Activated CD8-positive, alpha-beta memory T cell treated with anti-CD3 and anti-CD28 coated beads for 36 hours (primary cell): Measurements from ENCODE around the gene LRRC52. TPM values are rescaled to one million over a fixed set of nuclear protein-coding genes. Genes with fewer than 3 reads are reported as not detected.

Experiments
- CTCF ChIA-PET: fragments of 350-600 bp; sonication (Branson Sonifier 250); formaldehyde crosslinking; loops from one replicate; lab custom pipeline; 2021; ENCODE audit warnings: antibody characterized with exemption; lab: Charles Lee
- POLR2A ChIA-PET: fragments of 350-600 bp; sonication (Branson Sonifier 250); formaldehyde crosslinking; loops from one replicate; lab custom pipeline; 2021; ENCODE audit warnings: antibody characterized with exemption; lab: Charles Lee
- total RNA-seq, 2 experiments: library from RNA; stranded (reverse); gene quantifications; one replicate each; pipeline ENCODE4 v1.2.3, GENCODE V29; 2021

Gene LRRC52
- total RNA-seq, 2 experiments from 2014 or later, result not detected

DNA sequence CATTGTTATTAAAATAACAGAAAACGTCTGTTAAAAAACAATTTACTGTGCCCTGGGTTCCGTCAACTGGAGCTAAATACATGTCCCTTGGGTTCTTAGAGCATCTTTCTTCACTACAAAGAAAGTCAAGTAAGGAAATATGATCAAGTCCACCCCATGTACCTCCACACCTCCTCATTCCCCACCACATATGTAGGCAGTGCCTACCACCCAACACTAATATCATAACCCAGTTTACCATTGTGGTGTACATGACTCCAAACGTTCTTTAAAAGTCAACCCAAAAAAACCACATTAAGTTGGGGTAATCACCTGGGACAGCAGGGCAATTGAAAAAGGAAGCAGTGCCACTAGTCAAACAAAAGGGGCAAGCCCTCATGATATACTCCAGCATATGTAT is 7.8 kb upstream of the LRRC52 start:
- ChIA-PET POLR2A (no interaction called here), CTCF (no interaction called here)

DNA sequence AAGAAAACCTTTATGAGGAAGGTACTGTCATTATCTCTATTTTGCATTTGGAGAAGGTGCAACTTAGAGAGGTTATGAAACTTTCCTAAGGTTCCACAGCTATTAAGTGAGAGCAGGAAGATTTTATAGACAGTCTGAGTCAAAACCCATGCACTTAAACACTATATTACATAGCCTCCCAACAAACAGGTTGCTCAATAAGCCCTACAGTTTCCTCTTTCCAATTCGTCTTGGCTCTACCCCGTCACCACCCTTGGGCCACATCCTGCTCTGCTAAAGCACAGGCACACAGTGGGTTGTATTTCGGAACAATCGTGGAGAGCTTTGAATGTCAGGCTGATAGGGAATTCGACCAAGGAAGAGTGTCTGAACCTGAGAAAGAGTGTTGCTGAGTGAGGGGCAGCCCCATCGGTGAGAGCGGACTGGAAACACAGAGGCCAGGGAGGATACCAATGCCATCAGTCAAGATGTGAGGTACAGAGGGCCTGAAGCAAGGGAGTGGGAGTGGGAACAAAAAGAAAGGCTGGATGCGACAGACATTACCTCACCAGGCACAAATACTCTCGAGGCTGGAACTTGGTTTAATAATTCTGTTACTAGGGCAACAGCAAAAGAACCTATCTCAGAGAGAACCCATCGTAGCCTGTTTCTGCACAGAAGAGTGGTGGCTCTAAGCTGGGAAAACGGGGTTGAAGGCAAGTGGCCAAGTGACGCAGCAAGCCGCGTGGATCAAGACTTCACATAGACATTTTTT is 6.3 kb upstream of the LRRC52 start:
- ChIA-PET POLR2A (no interaction called here), CTCF (no interaction called here)

DNA sequence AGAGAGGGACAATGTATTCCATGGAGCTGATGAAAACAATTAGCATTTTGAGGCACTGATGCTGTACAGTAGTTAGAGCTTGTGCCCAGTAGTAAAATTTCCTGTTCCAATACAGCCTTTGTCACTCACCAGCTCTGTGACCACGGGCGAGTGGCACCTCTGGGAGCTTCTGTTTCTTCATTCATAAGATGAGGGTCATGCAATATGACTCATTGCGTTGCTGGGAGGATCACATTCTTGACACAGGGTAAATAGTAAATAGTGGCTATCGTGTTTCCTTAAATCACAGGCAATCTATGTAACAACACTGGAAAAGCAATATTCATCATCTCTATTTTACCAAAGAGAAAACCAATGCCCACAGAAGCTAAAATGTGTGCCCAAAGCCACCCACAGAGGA is 4.5 kb upstream of the LRRC52 start:
- POLR2A ChIA-PET, result no interaction called here
- CTCF ChIA-PET, result interaction anchor here (1.2 kb wide), 1 partner anchor 172 kb away, joined by 3 read pairs; no protein-coding TSS in a partner anchor

DNA sequence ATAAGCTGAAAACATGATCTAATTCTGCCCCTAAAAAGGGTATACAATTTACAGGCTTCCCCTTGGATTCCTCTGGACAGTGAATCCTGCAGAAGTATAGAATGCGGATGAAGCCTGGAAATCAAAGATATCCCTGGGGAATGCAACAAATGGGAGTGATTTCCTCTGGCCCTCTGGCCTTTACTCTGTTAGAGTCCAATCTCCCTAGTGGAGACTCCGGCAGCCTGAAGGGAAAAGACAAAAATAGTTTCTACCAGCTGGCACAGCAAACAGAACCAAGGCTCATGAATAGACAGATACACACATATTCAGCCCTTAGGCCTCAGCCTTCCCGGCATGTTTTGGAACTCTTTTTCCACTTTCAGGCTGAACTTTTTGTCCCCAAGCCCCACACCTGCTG is 3.9 kb upstream of the LRRC52 start:
- POLR2A ChIA-PET, result no interaction called here
- CTCF ChIA-PET, result interaction anchor here (1.2 kb wide), 1 partner anchor 173 kb away, joined by 3 read pairs; no protein-coding TSS in a partner anchor

DNA sequence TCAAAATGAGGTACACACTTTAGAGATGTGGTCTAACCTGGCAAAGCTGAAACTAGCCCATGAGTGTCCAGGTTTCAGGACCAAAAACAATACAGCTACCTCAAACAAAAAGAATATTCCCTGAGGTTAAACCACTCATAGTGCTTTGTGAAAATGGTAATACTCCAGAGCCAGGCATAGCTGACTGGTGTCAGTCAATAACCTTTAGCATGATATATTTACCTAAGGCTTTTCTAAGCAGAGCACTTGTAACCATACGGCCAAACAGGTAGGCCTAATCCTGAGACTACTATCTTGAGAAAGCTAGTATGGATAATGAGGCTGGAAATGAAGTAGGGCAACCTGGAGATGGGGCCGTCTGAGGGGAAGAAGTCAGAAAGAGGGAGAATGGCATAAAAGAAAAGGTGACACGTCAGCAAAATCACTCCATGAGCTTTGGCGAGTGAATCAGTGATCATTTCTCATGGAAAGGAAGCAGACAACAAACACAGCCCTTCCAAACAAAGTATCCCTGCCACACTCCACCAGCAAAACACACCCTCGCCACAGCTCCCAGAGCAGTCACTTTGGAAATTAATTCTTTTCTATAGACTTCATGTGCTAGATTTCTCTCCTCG is 1.7 kb upstream of the LRRC52 start:
- POLR2A ChIA-PET, result no interaction called here
- CTCF ChIA-PET, result interaction anchor here (0.6 to 0.7 kb wide), 2 partner anchors 23 to 173 kb away, joined by 3 read pairs; no protein-coding TSS in a partner anchor

DNA sequence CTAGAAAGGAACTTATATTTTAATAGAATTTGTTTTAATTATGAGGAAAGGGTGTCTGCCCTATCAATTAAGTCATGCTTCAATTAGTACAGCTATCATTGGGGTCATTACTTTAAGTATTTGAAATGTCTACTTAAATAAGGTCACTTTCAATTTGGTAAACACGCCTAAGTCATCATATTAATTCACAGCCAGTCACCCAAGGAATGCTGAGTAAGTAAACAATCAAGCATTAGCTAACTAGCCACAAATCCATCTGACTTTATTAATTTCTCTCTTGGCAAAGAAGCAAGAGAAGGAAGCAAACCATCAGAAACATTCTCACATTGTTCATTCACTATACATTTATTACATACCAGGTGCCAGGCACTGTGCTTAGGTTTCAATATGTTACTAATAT is 1.2 kb upstream of the LRRC52 start:
- ChIA-PET POLR2A (no interaction called here), CTCF (interaction anchor here (0.7 kb wide), 1 partner anchor 173 kb away, joined by 3 read pairs; no protein-coding TSS in a partner anchor)

DNA sequence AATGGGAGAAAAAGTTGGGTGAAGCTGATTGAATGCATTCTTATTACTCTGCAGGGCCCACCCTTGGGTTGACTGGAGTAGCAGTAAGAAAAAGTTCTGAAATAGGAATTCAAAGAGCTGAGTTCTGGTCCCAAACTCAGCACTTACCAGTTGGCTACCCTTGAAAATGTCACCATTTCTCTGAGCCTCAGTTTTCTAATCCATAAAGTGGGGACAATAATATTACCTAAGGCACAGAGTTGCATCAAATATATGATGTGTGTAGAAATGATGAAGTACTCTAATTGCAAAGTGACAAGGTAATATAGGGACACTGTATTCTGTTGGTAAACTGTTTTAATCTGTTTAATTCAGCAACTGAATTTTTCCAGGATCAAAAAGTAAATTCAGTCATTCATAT is 1.2 kb downstream of the LRRC52 start:
- ChIA-PET CTCF (no interaction called here), POLR2A (no interaction called here)

DNA sequence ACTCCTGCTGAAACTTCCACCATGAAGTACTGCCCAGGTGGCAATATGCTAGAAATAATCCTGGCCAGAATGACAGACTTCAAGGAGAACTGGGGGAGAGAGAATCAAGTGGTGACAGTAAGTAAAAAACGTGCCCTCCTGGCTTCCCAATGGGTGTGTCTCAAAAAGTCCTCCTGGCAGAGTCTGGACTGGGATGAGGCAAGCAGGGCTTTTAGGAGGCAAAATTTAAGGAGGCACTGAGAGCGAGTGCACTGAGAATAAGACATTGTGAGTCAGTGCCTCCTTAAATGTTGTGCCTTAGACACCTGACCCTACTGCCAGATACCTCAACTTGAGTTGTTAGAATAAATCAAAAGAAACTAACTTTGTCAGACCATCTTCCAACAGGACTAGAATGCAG is 2.2 kb downstream of the LRRC52 start:
- CTCF ChIA-PET, result no interaction called here

DNA sequence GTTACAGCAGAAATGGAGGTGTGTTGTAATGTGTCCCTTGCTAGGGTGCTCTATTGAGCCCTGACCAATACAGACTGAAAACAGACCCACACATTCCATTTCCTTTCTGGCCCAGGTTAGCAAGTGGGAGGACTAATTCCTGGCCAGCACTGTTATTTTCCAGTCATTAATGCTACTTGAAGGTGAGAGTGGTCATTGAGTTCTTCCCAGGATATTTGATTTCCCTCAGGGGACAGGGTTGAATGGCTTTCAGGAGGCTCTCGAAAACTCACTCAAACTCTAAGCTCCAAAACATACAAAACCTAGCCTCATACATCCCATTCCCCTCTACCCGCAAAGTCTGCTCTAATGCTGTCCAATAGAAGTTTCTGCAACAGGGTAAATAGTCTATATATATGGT is 6.2 kb downstream of the LRRC52 start:
- POLR2A ChIA-PET, result no interaction called here
- CTCF ChIA-PET, result no interaction called here

More for the DNA sequence above, 2.2 kb downstream of the LRRC52 start:
- POLR2A ChIA-PET, result no interaction called here

DNA sequence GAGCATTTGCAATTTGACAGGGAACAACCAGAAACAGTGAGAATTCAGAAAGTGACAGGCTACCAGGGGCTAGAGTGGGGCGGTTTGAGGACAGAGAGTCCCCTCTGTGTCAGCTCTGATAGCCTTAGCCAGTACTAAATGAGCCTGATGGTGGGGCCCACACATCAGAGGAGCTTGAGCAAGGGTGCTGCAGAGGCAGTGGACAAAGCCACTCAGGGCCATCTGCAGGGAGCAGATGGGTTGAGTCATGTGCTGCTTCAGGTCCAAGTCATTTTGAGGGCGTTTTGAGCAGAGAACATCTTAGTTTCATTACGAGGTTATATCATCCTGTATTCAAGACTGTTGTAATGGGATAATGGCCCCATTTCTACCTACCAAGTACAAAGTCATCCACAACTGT is 7.7 kb downstream of the LRRC52 start:
- ChIA-PET CTCF (no interaction called here), POLR2A (no interaction called here)

DNA sequence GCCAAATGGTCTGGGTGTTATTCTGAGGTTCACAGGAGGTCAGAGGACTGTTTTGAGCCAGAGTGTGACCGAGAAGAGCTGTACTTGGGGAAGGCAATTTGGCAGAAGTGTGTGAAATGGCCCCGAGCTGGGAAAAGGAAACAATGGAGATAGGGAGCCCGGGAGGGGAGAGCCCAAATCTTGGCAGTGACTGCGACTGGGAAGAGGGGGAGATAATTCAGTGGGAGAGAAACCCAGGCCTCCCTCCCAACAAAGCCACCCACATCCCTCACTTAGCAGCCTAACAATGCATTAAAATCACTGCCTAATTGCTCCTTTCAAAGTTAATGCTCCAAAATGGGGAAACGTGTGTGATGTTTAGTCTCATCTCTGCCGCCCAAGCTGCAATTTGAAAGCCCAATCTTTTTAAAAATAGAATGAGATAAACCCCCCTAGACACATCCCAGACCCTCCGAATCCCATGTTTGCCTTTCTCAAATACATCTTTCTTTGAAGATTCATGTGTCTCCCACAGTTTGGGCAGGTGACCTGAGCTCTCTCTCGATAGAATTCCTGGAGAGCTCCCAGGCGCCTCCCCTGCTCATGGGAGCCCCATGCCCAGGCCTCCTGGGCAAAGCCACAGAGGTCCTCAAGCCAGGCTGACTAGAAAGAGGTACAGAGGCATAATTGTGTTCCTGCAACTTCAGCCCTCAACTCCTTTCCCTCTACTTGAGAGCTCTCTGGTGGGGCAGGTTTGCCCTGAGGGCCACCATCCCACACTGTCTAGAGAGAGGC is 17.3 kb downstream of the LRRC52 start:
- ChIA-PET POLR2A (no interaction called here), CTCF (no interaction called here)

DNA sequence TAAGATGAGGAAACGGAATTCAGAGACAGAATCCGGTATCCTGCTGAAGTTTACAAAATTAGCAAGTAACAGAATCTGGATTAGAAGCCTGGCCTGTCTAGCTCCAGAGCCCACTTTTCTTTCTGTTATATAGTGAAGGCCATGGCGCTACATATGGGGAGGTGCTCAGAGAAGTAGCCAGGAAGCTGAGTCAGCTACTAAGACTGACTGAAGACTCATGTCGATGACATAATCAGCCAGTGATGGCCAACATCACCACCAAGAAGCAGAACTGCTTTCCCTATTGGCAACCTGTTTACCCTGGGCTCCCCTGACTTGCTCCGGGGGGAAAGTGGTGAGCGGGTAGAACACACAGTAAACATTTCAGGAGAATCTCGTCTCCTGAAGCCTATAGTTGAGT is 18.8 kb downstream of the LRRC52 start:
- POLR2A ChIA-PET, result no interaction called here
- CTCF ChIA-PET, result no interaction called here

DNA sequence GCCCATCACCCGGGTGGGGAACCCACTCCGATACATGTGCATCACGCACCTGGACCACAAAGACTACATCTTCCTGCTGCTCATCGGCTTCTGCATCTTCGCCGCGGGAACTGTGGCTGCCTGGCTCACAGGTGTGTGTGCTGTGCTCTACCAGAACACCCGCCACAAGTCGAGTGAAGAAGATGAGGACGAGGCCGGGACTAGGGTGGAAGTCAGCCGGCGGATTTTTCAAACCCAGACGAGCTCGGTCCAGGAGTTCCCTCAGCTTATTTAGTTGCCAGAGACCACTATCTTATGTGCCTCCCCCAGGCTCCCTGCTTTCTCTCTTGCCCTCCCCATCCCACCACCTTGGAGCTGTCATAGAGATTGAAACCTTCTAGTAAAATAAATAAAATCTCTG is 19.8 kb downstream of the LRRC52 start:
- POLR2A ChIA-PET, result no interaction called here
- CTCF ChIA-PET, result no interaction called here

DNA sequence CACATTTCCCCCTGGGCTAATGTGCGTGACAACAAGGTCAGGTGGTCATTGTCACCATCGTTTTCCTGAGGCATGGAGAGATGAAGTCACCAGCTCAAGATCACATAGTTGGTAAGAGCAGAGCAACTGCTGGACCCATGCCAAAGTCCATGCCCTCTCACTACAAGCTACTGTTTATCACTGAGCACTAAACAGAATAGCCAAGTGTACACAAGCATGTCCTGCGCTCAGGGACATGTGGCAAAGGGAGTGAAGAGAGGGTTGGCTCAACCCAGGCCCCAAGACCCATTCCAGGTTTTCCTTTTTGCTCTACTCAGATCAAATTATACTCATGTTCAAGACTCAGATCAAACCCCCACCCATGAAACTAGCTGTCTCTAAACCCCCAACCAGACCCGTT is 20.8 kb downstream of the LRRC52 start:
- ChIA-PET CTCF (no interaction called here), POLR2A (no interaction called here)

DNA sequence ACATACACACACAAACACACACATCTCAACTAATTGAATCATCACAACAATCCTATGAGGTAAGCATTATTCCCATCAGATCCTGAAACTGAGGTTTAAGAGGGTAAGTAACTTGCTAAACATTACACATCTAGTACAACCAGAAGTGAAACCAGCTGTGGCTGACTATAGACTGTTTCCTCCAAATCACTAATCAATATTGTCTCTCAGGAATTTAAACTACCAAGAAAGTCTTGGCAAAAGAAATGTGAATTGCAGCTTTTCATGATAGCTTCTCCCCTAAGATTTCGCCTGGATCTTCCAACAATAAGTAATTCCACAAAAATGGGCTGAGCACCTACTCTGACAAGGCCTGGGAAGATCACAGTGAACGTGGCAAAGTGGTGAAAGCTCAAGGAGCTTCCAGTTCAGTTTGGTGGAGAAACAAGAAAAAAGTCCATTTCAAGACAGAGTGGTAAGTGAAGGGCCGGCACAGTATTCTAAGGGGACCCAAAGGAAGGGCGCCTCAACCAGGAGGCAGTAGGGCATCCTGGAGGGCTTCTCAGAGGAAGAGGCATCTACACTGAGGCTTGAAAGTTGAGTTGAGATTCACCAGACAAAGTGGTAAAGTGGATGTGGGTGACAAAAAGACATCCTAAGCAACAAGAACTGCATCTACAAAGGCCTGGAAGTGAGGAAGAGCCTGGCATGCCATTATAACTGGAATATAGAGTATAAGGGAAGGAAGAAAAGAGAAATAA is 22.1 kb downstream of the LRRC52 start:
- CTCF ChIA-PET, result no interaction called here
- POLR2A ChIA-PET, result no interaction called here

DNA sequence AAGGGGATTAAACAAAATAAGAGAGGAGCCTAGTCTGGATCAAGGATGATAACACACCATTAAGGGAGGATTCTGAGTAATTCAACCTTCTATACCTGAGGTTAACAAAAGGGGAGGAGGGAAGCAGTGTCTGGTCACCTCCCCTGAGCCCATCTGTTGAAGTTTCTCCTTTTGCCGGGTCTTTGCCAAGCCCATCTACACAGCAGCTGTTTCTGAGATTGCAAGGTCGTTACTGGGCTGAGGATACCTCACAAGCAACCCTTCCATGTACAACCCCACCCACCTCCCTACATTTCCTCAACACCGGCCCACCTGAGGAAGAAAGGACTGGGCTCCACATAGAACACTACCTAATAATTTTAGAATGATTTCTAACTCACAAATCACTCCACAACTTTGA is 26.3 kb downstream of the LRRC52 start:
- CTCF ChIA-PET, result no interaction called here

DNA sequence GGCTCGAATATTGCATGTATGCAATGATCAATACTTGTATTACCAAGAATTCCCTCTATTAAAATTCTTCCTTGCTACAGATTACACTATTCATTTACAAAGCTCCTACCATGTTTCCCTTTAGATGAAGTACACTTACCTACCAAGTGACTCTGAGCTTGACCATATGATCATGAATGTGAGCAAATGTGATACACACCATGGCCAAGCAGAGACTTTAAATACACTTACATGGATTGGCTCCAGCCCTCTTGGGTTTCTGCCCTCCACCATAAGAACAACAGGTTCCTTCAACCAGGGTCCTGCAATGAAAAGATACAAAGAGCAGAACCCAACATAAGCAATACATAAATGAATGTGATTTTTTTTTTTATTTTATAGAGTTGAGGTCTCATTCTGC is 30.0 kb downstream of the LRRC52 start:
- POLR2A ChIA-PET, result no interaction called here
- CTCF ChIA-PET, result no interaction called here

More for the DNA sequence above, 26.3 kb downstream of the LRRC52 start:
- POLR2A ChIA-PET, result no interaction called here

DNA sequence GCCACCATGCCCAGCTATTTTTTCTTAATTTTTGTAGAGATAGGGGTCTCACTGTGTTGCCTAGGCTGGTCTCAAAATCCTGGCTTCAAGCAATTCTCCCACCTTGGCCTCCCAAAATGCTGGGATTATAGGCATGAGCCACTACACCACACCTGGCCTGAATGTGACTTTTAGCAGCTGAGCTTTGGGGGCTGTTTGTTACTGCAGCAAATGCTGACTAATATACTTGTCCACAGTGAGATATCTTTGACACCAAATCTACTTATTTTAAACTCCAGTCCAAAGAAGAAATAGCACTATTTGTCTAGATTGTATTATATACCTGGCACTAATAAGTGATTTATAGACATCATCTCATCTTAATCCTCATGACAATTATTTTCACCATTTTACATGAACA is 30.5 kb downstream of the LRRC52 start:
- ChIA-PET CTCF (no interaction called here), POLR2A (no interaction called here)

DNA sequence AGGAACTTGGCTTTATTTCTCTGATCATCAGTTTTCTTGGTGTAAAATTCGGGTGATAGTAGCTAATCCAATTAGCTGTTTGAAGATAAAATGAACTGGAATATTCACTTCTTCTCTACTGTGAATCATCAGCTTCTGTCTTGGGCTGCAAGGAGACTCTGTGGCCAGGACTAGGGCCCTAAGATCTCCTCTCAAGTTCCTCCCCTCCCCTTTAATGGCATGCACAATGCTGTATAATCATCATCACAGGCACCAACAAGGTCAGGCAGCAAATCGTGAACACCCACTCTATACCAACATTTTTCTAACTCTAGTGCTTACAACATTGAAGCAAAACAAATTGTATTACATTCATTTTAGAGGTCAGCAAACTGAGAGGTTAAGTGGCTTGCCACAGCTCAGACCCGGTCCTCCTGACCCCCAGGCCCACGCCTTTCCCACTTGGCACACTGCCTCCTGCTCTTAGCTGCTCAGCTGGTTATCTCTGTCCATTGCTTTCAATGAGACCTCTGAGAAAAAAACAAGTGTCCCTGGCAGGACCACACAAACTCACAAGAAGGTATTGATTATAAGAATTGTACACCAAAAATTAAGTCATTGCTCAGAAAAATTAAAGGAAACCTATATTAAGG is 31.8 kb downstream of the LRRC52 start:
- POLR2A ChIA-PET, result no interaction called here
- CTCF ChIA-PET, result no interaction called here
